CD4-positive, alpha-beta T cell (primary cell): ENCODE data around the gene ICOS. TPM values are rescaled to one million over a fixed set of nuclear protein-coding genes. Genes with fewer than 3 reads are reported as not detected.
A peak's percentile ranks its signal among the peaks of the same experiment; 100 is the strongest.

Experiments
- ATAC-seq: fragments of 200-7000 bp; cut with Tn5 transposase; one replicate; pipeline ENCODE4 v1.10.0; 2022; ENCODE audit warnings: mild to moderate bottlenecking; ENCODE audit not compliant: poor library complexity
- CTCF ChIA-PET: fragments of 350-600 bp; sonication (Branson Sonifier 250); formaldehyde crosslinking; loops from one replicate; lab custom pipeline; 2021; ENCODE audit warnings: antibody characterized with exemption, inconsistent platforms; lab: Charles Lee
- POLR2A ChIA-PET: fragments of 350-600 bp; sonication (Branson Sonifier 250); formaldehyde crosslinking; loops from one replicate; lab custom pipeline; 2021; ENCODE audit warnings: antibody characterized with exemption, inconsistent platforms; lab: Charles Lee
- DNase-seq, 14 experiments: peaks; one replicate each; pipeline ENCODE4 v3.0.0-alpha.2; 2013 to 2020; ENCODE audit warnings: mixed read lengths in 2 of 14
- H3K27ac ChIP-seq, 2 donors: one replicate each; pipeline versions ENCODE4 v1.5.1 to v1.7.0; 2013; ENCODE audit warnings: low read length in 2 of 2, low read depth in 1 of 2, mild to moderate bottlenecking in 1 of 2
- H3K27me3 ChIP-seq, 2 experiments: 1 replicate in 1 of 2; 2 replicates in 1 of 2; pipeline versions ENCODE4 v1.6.1 to v1.7.0; 2013; ENCODE audit warnings: low read length in 2 of 2, control low read depth in 1 of 2, mild to moderate bottlenecking in 1 of 2, moderate library complexity in 1 of 2; ENCODE audit not compliant: insufficient read depth in 2 of 2, control insufficient read depth in 1 of 2
- H3K36me3 ChIP-seq: one replicate; pipeline ENCODE4 v1.6.1; 2013; ENCODE audit warnings: low read length, control low read depth; ENCODE audit not compliant: insufficient read depth
- H3K4me1 ChIP-seq: one replicate; pipeline ENCODE4 v1.6.1; 2013; ENCODE audit warnings: low read length, control low read depth; ENCODE audit not compliant: insufficient read depth
- H3K4me3 ChIP-seq: one replicate; pipeline ENCODE4 v1.5.1; 2013; ENCODE audit warnings: mild to moderate bottlenecking, low read length, moderate library complexity
- H3K9me3 ChIP-seq, 2 experiments: 1 replicate in 1 of 2; 2 replicates in 1 of 2; pipeline versions ENCODE4 v1.6.1 to v1.7.0; 2013; ENCODE audit warnings: low read length in 2 of 2, mild to moderate bottlenecking in 2 of 2, control low read depth in 1 of 2, moderate library complexity in 1 of 2; ENCODE audit not compliant: control insufficient read depth in 1 of 2, insufficient read depth in 1 of 2
- H3K27ac Mint-ChIP-seq: one replicate; pipeline ENCODE4 v1.8.0; 2020; ENCODE audit warnings: mixed read lengths
- H3K27me3 Mint-ChIP-seq: one replicate; pipeline ENCODE4 v1.8.0; 2021; ENCODE audit warnings: mixed read lengths
- H3K36me3 Mint-ChIP-seq: one replicate; pipeline ENCODE4 v1.8.0; 2021; ENCODE audit warnings: low read depth, mixed read lengths
- H3K4me1 Mint-ChIP-seq: one replicate; pipeline ENCODE4 v1.8.0; 2021; ENCODE audit warnings: low read depth, mixed read lengths
- H3K4me3 Mint-ChIP-seq: one replicate; pipeline ENCODE4 v1.8.0; 2020; ENCODE audit warnings: mild to moderate bottlenecking, mixed read lengths
- H3K9me3 Mint-ChIP-seq: one replicate; pipeline ENCODE4 v1.8.0; 2020; ENCODE audit warnings: mixed read lengths
- intact Hi-C, 2 experiments: fragments of 100-400 bp; cut with DNase I in 1 of 2; cut with micrococcal nuclease in 1 of 2; formaldehyde crosslinking; loops; one replicate each; pipeline versions ENCODE4 v1.15.1 to v1.9.0; 2023 to 2025; cut with DNase I, micrococcal nuclease
- total RNA-seq, 174 experiments: library from RNA in 2 of 174; stranded (reverse) in 2 of 174; gene quantifications; one replicate each; pipeline ENCODE4 v1.2.3 and lab custom pipeline; 2021 to 2026
- TF ChIP-seq, protein P1 (sequence below): fragments of 200-600 bp; IDR thresholded peaks from one replicate; pipeline ENCODE4 v1.8.0; 2022; ENCODE audit warnings: antibody characterized with exemption, mild to moderate bottlenecking

The ICOS gene
- total RNA-seq, 2 experiments from 2014 or later = 93.3 to 98.1 TPM

DNA sequence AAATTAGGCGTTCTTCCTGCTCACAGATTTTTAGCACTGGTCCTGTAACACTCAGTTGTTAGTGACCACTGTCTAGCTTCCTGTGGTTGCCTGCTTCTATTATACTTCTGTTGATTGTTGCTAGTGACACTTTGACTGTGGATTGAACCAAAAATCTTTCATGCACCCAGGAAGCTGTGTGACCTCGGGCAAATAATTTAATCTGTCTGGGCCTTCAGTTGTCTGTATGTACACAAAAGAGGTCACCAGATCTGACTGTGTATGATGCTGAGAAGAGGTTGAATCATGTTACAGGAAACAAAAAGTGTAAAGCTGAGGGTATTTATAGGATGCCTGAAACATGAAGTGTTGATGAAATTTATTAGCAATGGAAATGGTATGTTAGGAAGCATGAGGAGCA is 12.7 kb downstream of the ICOS start:
- no peaks in the 10 kb centered on the region for H3K9me3 Mint-ChIP-seq
- peak in 4 of 14 experiments; percentile 33 to 68 (median 48) for DNase-seq
- ChIA-PET POLR2A (interaction anchor here (1.4 to 2.4 kb wide), 4 partner anchors 8 to 15 kb away, joined by 5 to 21 read pairs (median 10); partner anchors contain the start of gene ICOS), CTCF (interaction anchor here (1.2 to 1.6 kb wide), 3 partner anchors 12 to 102 kb away, joined by 3 to 4 read pairs (median 3); partner anchors contain the start of gene ICOS)
- Histone ChIP-seq H3K4me3 (no peak overlapping the region), H3K9me3 (no peaks in the 10 kb centered on the region), H3K4me1 (peaks cover 45% of the 10 kb centered on the region), H3K27me3 (no peaks in the 10 kb centered on the region), H3K27ac (peak overlapping the region; percentile 29 to 49), H3K36me3 (peaks cover 24% of the 10 kb centered on the region)
- intact Hi-C loops = loop anchor here in 1 of 2 experiments (1.0 kb wide), 1 partner anchor 9 kb away; no protein-coding TSS in a partner anchor
- H3K27ac Mint-ChIP-seq = peak overlapping the region; percentile 84
- H3K27me3 Mint-ChIP-seq = no peaks in the 10 kb centered on the region
- H3K4me3 Mint-ChIP-seq = peak overlapping the region; percentile 81
- TF ChIP-seq, protein P1, sequence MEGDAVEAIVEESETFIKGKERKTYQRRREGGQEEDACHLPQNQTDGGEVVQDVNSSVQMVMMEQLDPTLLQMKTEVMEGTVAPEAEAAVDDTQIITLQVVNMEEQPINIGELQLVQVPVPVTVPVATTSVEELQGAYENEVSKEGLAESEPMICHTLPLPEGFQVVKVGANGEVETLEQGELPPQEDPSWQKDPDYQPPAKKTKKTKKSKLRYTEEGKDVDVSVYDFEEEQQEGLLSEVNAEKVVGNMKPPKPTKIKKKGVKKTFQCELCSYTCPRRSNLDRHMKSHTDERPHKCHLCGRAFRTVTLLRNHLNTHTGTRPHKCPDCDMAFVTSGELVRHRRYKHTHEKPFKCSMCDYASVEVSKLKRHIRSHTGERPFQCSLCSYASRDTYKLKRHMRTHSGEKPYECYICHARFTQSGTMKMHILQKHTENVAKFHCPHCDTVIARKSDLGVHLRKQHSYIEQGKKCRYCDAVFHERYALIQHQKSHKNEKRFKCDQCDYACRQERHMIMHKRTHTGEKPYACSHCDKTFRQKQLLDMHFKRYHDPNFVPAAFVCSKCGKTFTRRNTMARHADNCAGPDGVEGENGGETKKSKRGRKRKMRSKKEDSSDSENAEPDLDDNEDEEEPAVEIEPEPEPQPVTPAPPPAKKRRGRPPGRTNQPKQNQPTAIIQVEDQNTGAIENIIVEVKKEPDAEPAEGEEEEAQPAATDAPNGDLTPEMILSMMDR = no peak
- peaks cover 92% of the 10 kb centered on the region for H3K4me1 Mint-ChIP-seq
- peaks cover 72% of the 10 kb centered on the region for H3K36me3 Mint-ChIP-seq
- peak; percentile 38 for ATAC-seq

DNA sequence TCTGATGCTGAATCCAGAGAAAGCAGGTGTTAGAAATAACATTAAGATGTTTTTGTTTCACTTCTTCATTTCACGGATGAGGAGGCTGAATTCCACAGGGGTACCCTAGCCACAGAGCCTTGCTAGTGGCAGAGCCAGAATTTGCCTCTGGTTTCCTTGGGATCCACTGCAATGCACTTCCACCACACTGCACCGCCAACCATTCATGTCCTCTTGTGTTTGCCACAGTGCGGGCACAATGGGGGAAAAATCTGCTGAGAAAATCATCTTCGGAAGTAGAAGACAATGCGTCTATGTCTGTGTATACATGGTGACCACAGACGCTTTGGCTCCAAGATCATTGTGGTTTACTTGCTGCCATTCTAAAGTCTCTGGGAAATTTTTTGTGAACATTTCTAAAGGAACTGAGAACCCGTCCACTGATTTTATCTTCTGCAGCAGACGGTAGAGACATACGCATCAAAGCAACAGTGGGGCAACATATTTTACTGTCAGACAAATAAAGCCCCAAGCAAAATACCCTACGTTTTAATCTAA is 14.9 kb downstream of the ICOS start:
- peak overlapping the region; percentile 43 for H3K4me3 ChIP-seq
- peaks cover 35% of the 10 kb centered on the region for H3K4me1 ChIP-seq
- H3K9me3 ChIP-seq = no peaks in the 10 kb centered on the region
- peak; percentile 70 for ATAC-seq
- TF ChIP-seq, protein P1 = no peak
- DNase-seq = peak in 10 of 14 experiments; percentile 21 to 91 (median 56)
- CTCF ChIA-PET = interaction anchor here (0.7 to 1.4 kb wide), 3 partner anchors 17 to 37 kb away, joined by 3 read pairs; no protein-coding TSS in a partner anchor
- peak overlapping the region in 1 of 2 donors; percentile 15 for H3K27ac ChIP-seq
- Mint-ChIP-seq H3K36me3 (peaks cover 73% of the 10 kb centered on the region), H3K27ac (peak overlapping the region; percentile 84), H3K4me3 (peak overlapping the region; percentile 89), H3K9me3 (no peaks in the 10 kb centered on the region), H3K27me3 (no peaks in the 10 kb centered on the region), H3K4me1 (peaks cover 88% of the 10 kb centered on the region)
- POLR2A ChIA-PET = interaction anchor here (0.8 to 1.9 kb wide), 4 partner anchors 13 to 100 kb away, joined by 3 to 8 read pairs (median 4); partner anchors contain the start of gene ICOS
- intact Hi-C loops = loop anchor here in 1 of 2 experiments (1.0 to 5.0 kb wide), 3 partner anchors 17 to 64 kb away; no protein-coding TSS in a partner anchor
- no peaks in the 10 kb centered on the region for H3K27me3 ChIP-seq
- H3K36me3 ChIP-seq = peaks cover 29% of the 10 kb centered on the region

DNA sequence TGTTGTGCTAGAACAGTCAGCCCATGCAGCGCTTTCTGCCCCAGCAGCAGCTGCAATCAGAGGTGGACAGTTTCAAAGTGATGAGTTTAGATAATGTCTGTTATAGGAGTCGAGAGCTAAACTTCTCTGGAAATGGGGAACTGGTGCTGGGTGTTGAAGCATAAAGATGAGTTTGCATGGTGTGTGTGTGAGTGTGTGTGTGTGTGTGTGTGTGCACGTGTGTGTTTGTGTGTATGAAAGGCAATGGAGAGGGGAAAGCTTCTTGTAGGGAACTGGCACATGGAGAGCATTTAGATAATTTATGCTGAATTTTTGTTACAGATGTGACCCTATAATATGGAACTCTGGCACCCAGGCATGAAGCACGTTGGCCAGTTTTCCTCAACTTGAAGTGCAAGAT is 22.7 kb downstream of the ICOS start:
- peaks cover 55% of the 10 kb centered on the region for H3K4me1 Mint-ChIP-seq
- no peaks in the 10 kb centered on the region for H3K9me3 ChIP-seq
- H3K9me3 Mint-ChIP-seq = no peaks in the 10 kb centered on the region
- ChIA-PET POLR2A (interaction anchor here (1.0 to 2.0 kb wide), 4 partner anchors 11 to 91 kb away, joined by 3 to 7 read pairs (median 4); no protein-coding TSS in a partner anchor), CTCF (no interaction called here)
- intact Hi-C loops = no loop called here
- peak overlapping the region; percentile 27 for H3K27ac Mint-ChIP-seq
- no peak overlapping the region for H3K27ac ChIP-seq
- no peaks in the 10 kb centered on the region for H3K27me3 Mint-ChIP-seq
- peaks cover 2% of the 10 kb centered on the region for H3K4me1 ChIP-seq
- DNase-seq (no peak), ATAC-seq (no peak)
- no peak overlapping the region for H3K4me3 Mint-ChIP-seq
- H3K27me3 ChIP-seq = no peaks in the 10 kb centered on the region
- peaks cover 67% of the 10 kb centered on the region for H3K36me3 ChIP-seq
- H3K4me3 ChIP-seq = no peak overlapping the region
- H3K36me3 Mint-ChIP-seq = peaks cover 86% of the 10 kb centered on the region
- TF ChIP-seq, protein P1 = no peak
